GM12878 (cell line): ENCODE measurements around the gene NOL7. TPM values are rescaled to one million over a fixed set of nuclear protein-coding genes. Genes with fewer than 3 reads are reported as not detected.

Experiments used
- ATAC-seq: fragments of 200-7000 bp; cut with Tn5 transposase; 3 replicates; pipeline ENCODE4 v1.9.1; 2020; ENCODE audit warnings: mild to moderate bottlenecking, moderate library complexity
- BruUV-seq: library from RNA; stranded (reverse); fragments of 400-500 nt; replicated peaks from 2 replicates; lab custom pipeline; 2021; lab: Mats Ljungman, UMichigan
- CTCF ChIA-PET: fragments of 300-600 bp; sonication (Branson Sonifier 250); formaldehyde crosslinking; extraction: SDS; loops from one replicate; lab custom pipeline; 2021; ENCODE audit warnings: inconsistent platforms; lab: Yijun Ruan, JAX
- POLR2A ChIA-PET: fragments of 350-600 bp; formaldehyde crosslinking; extraction: SDS; loops from one replicate; lab custom pipeline; 2021; ENCODE audit warnings: inconsistent platforms; lab: Charles Lee
- RAD21 ChIA-PET: fragments of 300-600 bp; sonication (Branson Sonifier 250); formaldehyde crosslinking; loops from one replicate; lab custom pipeline; 2023; ENCODE audit warnings: antibody characterized with exemption; ENCODE audit not compliant: unreplicated experiment; lab: Charles Lee
- SMC1A ChIA-PET: fragments of 300-600 bp; sonication (Branson Sonifier 250); formaldehyde crosslinking; loops from one replicate; lab custom pipeline; 2023; ENCODE audit not compliant: unreplicated experiment, uncharacterized antibody; lab: Charles Lee
- DNase-seq: peaks from one replicate; pipeline ENCODE4 v3.0.0-alpha.2; 2011; ENCODE audit warnings: low read depth, low spot score
- FAIRE-seq: peaks from 3 replicates; lab custom pipeline; 2011; peaks lifted over from hg19 to GRCh38; lab: Jason Lieb, UNC
- H2AFZ ChIP-seq: 2 replicates; pipeline ENCODE4 v1.6.0; 2011; ENCODE audit warnings: low read depth, low read length, control low read depth; ENCODE audit not compliant: control insufficient read depth
- H3K27ac ChIP-seq: 2 replicates; pipeline ENCODE4 v1.5.1; 2011; ENCODE audit warnings: control low read depth; ENCODE audit not compliant: control insufficient read depth, insufficient read depth
- H3K27me3 ChIP-seq, 2 experiments: replicated peaks in 1 of 2; 2 replicates each; pipeline versions ENCODE4 v1.6.0 to v1.6.1; 2011; ENCODE audit warnings: low read length in 1 of 2; ENCODE audit not compliant: control insufficient read depth in 2 of 2, insufficient read depth in 2 of 2
- H3K36me3 ChIP-seq, 2 experiments: 2 replicates each; pipeline ENCODE4 v1.5.1; 2011; ENCODE audit warnings: low read length in 1 of 2; ENCODE audit not compliant: control insufficient read depth in 2 of 2, insufficient read depth in 2 of 2
- H3K4me1 ChIP-seq: 2 replicates; pipeline ENCODE4 v1.6.1; 2011; ENCODE audit warnings: mild to moderate bottlenecking, low read length, moderate library complexity, mixed read lengths; ENCODE audit not compliant: control insufficient read depth, insufficient read depth
- H3K4me2 ChIP-seq: 2 replicates; pipeline ENCODE4 v1.6.0; 2011; ENCODE audit warnings: control low read depth; ENCODE audit not compliant: control insufficient read depth, insufficient read depth
- H3K4me3 ChIP-seq: fragments of 200-600 bp; sonication (generic); 2 replicates; pipeline ENCODE4 v1.5.1; 2016
- H3K79me2 ChIP-seq: 2 replicates; pipeline ENCODE4 v1.6.0; 2011; ENCODE audit warnings: low read length; ENCODE audit not compliant: control insufficient read depth, insufficient read depth
- H3K9ac ChIP-seq: 2 replicates; pipeline ENCODE4 v1.8.0; 2011; ENCODE audit warnings: low read length, control low read depth, mixed read lengths; ENCODE audit not compliant: control insufficient read depth, insufficient read depth
- H3K9me3 ChIP-seq: replicated peaks from 3 replicates; pipeline ENCODE4 v1.5.1; 2011; ENCODE audit warnings: mild to moderate bottlenecking, low read length; ENCODE audit not compliant: control insufficient read depth, insufficient read depth
- H4K20me1 ChIP-seq: 2 replicates; pipeline ENCODE4 v1.6.0; 2011; ENCODE audit not compliant: control insufficient read depth, insufficient read depth
- CHD4 ChIP-seq: fragments of 200-600 bp; sonication (generic); IDR thresholded peaks from 2 replicates; pipeline ENCODE4 v1.6.1; 2016; ENCODE audit warnings: mild to moderate bottlenecking
- HDAC6 ChIP-seq: fragments of 200-600 bp; sonication (generic); IDR thresholded peaks from one replicate; pipeline ENCODE4 v1.8.0; 2017; ENCODE audit warnings: antibody characterized with exemption; ENCODE audit not compliant: unreplicated experiment
- KDM1A ChIP-seq: fragments of 200-600 bp; sonication (generic); IDR thresholded peaks from 2 replicates; pipeline ENCODE4 v1.6.1; 2016; ENCODE audit warnings: borderline replicate concordance
- MEF2A ChIP-seq: IDR thresholded peaks from 2 replicates; pipeline ENCODE4 v1.6.1; 2011; ENCODE audit warnings: low read depth, mild to moderate bottlenecking, low read length, moderate library complexity; ENCODE audit not compliant: insufficient read depth
- PAX8 ChIP-seq: fragments of 450-650 bp; IDR thresholded peaks from 2 replicates; pipeline ENCODE4 v1.6.1; 2017; ENCODE audit warnings: mild to moderate bottlenecking, moderate library complexity
- POU2F2 ChIP-seq: IDR thresholded peaks from 3 replicates; pipeline ENCODE4 v1.6.1; 2011; ENCODE audit warnings: low read depth, mild to moderate bottlenecking, low read length, borderline replicate concordance
- RB1 ChIP-seq: fragments of 450-650 bp; formaldehyde crosslinking; IDR thresholded peaks from 2 replicates; pipeline ENCODE4 v1.6.1; 2017; ENCODE audit warnings: mild to moderate bottlenecking, borderline replicate concordance
- TCF7 ChIP-seq: IDR thresholded peaks from 2 replicates; pipeline ENCODE4 v1.6.1; 2014; ENCODE audit warnings: antibody characterized with exemption, borderline replicate concordance
- WGBS: methylation state at CpG from one replicate; pipeline ENCODE4 v1.1.6; 2016; ENCODE audit warnings: low lambda C conversion rate; ENCODE audit not compliant: insufficient replicate concordance, insufficient coverage; ENCODE audit errors: missing lambda C conversion rate; 5-methylcytosine and 5-hydroxymethylcytosine counted together
- in situ Hi-C: fragments of 300-500 bp; cut with MboI; formaldehyde crosslinking; loops from 9 replicates; pipeline ENCODE4 v1.14.3; 2018; ENCODE audit warnings: mixed read lengths
- intact Hi-C: fragments of 100-400 bp; cut with micrococcal nuclease; formaldehyde crosslinking; loops from one replicate; pipeline ENCODE4 v1.14.2; 2022; ENCODE audit not compliant: unreplicated experiment
- polyA plus RNA-seq, 11 experiments: library from polyadenylated mRNA; depleted of rRNA in 4 of 11; unstranded in 6 of 11; stranded (reverse) in 5 of 11; fragments of >200 nt; fragmentation: Nextera tagmentation in 4 of 11; fragmentation: Illumina TruSeq in 1 of 11; extraction: Ambion mirVana in 4 of 11; extraction: Trizol in 1 of 11; gene quantifications; 1 replicate in 1 of 11; 2 replicates in 10 of 11; pipeline versions ENCODE4 v1.2.1 to v1.2.3, GENCODE V29; 2011 to 2016; ENCODE audit warnings: inconsistent platforms in 2 of 11, missing spikeins in 2 of 11, low read depth in 1 of 11
- total RNA-seq, 4 experiments: library from RNA; depleted of rRNA in 3 of 4; stranded (reverse); fragments of >200 nt in 3 of 4; fragmentation: Illumina TruSeq in 1 of 4; extraction: Trizol in 1 of 4; gene quantifications; 2 replicates each; pipeline versions ENCODE4 v1.2.1 to v1.2.3, GENCODE V29; 2013 to 2021

The NOL7 gene
- total and polyA plus RNA-seq, 10 of the 15 experiments (the other 5 are each of a cell fraction or from before 2014, with no cell fraction given), result 12.2 to 222 (median 86.2) TPM

GRCh38 chr6:13576017-13576416 lies 39.1 kb upstream of the NOL7 start:
- intact Hi-C loops, result no loop called here
- Histone ChIP-seq H2AFZ (no peak overlapping the region), H3K79me2 (peaks cover 8% of the 10 kb centered on the region), H3K9ac (no peak overlapping the region), H3K4me1 (peaks cover 4% of the 10 kb centered on the region), H3K27me3 (no peaks in the 10 kb centered on the region), H3K27ac (no peak overlapping the region), H3K4me3 (no peak overlapping the region; the same call in 1 of the 2 replicates), H3K9me3 (no peaks in the 10 kb centered on the region), H4K20me1 (no peaks in the 10 kb centered on the region), H3K36me3 (no peaks in the 10 kb centered on the region), H3K4me2 (peak overlapping the region; percentile 39)
- 43% methylated on average over 3 of the region's 3 CpGs for WGBS
- BruUV-seq, result no TSS peak
- CTCF ChIA-PET, result interaction anchor here (0.6 to 3.7 kb wide), 23 partner anchors 13 to 381 kb away, joined by 3 to 52 read pairs (median 9); partner anchors contain the start of genes NOL7 and TBC1D7
- RAD21 ChIA-PET, result interaction anchor here (0.7 to 3.0 kb wide), 19 partner anchors 12 to 347 kb away, joined by 3 to 42 read pairs (median 11); partner anchors contain the start of genes GFOD1 and NOL7
- TF ChIP-seq POU2F2 (no peak), KDM1A (no peak), TCF7 (peak; percentile 30; the same call in 1 of the 2 replicates), HDAC6 (no peak)
- DNase-seq, result no peak
- ATAC-seq, result no peak
- no peak for FAIRE-seq
- SMC1A ChIA-PET, result interaction anchor here (0.8 to 2.7 kb wide), 10 partner anchors 19 to 243 kb away, joined by 3 to 30 read pairs (median 8); no protein-coding TSS in a partner anchor
- in situ Hi-C loops, result no loop called here
- POLR2A ChIA-PET, result interaction anchor here (0.5 to 1.0 kb wide), 3 partner anchors 192 to 300 kb away, joined by 3 to 6 read pairs (median 4); no protein-coding TSS in a partner anchor

GRCh38 chr6:13577926-13578325 lies 37.2 kb upstream of the NOL7 start:
- peaks cover 8% of the 10 kb centered on the region for H3K79me2 ChIP-seq
- ATAC-seq (no peak), DNase-seq (no peak), FAIRE-seq (no peak)
- intact Hi-C loops, result no loop called here
- H2AFZ ChIP-seq, result no peak overlapping the region
- peaks cover 4% of the 10 kb centered on the region for H3K4me1 ChIP-seq
- no peak overlapping the region for H3K4me2 ChIP-seq
- no peaks in the 10 kb centered on the region for H4K20me1 ChIP-seq
- no peak overlapping the region for H3K4me3 ChIP-seq
- no peak overlapping the region for H3K27ac ChIP-seq
- ChIA-PET RAD21 (interaction anchor here (0.7 kb wide), 1 partner anchor 750 kb away, joined by 3 read pairs; no protein-coding TSS in a partner anchor), POLR2A (no interaction called here), CTCF (interaction anchor here (0.6 kb wide), 1 partner anchor 81 kb away, joined by 3 read pairs; no protein-coding TSS in a partner anchor), SMC1A (no interaction called here)
- WGBS, result 95% methylated on average over 3 of the region's 3 CpGs
- H3K27me3 ChIP-seq, result no peaks in the 10 kb centered on the region
- in situ Hi-C loops, result no loop called here
- BruUV-seq, result no TSS peak
- TF ChIP-seq CHD4 (no peak), MEF2A (no peak), PAX8 (no peak), RB1 (no peak)
- no peaks in the 10 kb centered on the region for H3K36me3 ChIP-seq
- no peak overlapping the region for H3K9ac ChIP-seq
- H3K9me3 ChIP-seq, result no peaks in the 10 kb centered on the region
